HepG2 (cell line): Measurements from ENCODE around the gene PRPF4. TPM values are rescaled to one million over a fixed set of nuclear protein-coding genes. Genes with fewer than 3 reads are reported as not detected.

Source experiments
- ARID3A ChIP-seq: IDR thresholded peaks from 2 replicates; pipeline ENCODE4 v1.6.1; 2012; ENCODE audit warnings: low read depth, low read length, improper control_type of control experiment
- CERS6 ChIP-seq: sonication (generic); formaldehyde crosslinking; IDR thresholded peaks from 2 replicates; pipeline ENCODE4 v1.5.0; 2020; ENCODE audit warnings: missing genetic modification reagents
- CREM ChIP-seq, 2 experiments: sonication (generic) in 1 of 2; formaldehyde crosslinking in 1 of 2; IDR thresholded peaks; 2 replicates each; pipeline versions ENCODE4 v1.4.0 to v1.6.1; 2016 to 2020; ENCODE audit warnings: antibody characterized with exemption in 1 of 2, mild to moderate bottlenecking in 1 of 2, missing genetic modification reagents in 1 of 2
- CSRNP2 ChIP-seq: sonication (generic); formaldehyde crosslinking; conservative IDR thresholded peaks from 2 replicates; pipeline ENCODE4 v1.8.0; 2022; ENCODE audit warnings: low read depth, missing genetic modification reagents
- ETV5 ChIP-seq: IDR thresholded peaks from 2 replicates; pipeline ENCODE4 v1.6.1; 2018; ENCODE audit warnings: missing biosample characterization, missing genetic modification reagents, inconsistent platforms, borderline replicate concordance
- FOXP4 ChIP-seq: sonication (generic); formaldehyde crosslinking; IDR thresholded peaks from 2 replicates; pipeline ENCODE4 v1.4.0; 2020; ENCODE audit warnings: missing genetic modification reagents
- TBX2 ChIP-seq: sonication (generic); formaldehyde crosslinking; IDR thresholded peaks from 2 replicates; pipeline ENCODE4 v1.5.0; 2020; ENCODE audit warnings: missing genetic modification reagents, mild to moderate bottlenecking, borderline replicate concordance
- ZBED4 ChIP-seq: sonication (generic); formaldehyde crosslinking; IDR thresholded peaks from 2 replicates; pipeline ENCODE4 v1.4.0; 2020; ENCODE audit warnings: missing genetic modification reagents, borderline replicate concordance
- ZBTB39 ChIP-seq: sonication (generic); formaldehyde crosslinking; IDR thresholded peaks from 2 replicates; pipeline ENCODE4 v1.5.0; 2020; ENCODE audit warnings: missing genetic modification reagents
- ZNF644 ChIP-seq: IDR thresholded peaks from 2 replicates; pipeline ENCODE4 v1.6.1; 2016; ENCODE audit warnings: low read depth
- polyA plus RNA-seq, 8 experiments: library from polyadenylated mRNA; depleted of rRNA in 3 of 8; stranded (reverse) in 7 of 8; unstranded in 1 of 8; fragments of >200 nt; fragmentation: Illumina TruSeq in 4 of 8; extraction: Trizol in 4 of 8; gene quantifications; 2 replicates each; pipeline versions ENCODE4 v1.2.1 to v1.2.3, GENCODE V29; 2011 to 2016; ENCODE audit warnings: low read depth in 4 of 8, missing spikeins in 1 of 8, mixed read lengths in 1 of 8; ENCODE audit not compliant: insufficient read depth in 1 of 8
- total RNA-seq, 5 experiments: library from RNA; depleted of rRNA; stranded (reverse); fragments of >200 nt; fragmentation: Illumina TruSeq; extraction: Trizol; gene quantifications; 2 replicates each; pipeline ENCODE4 v1.2.3, GENCODE V29; 2016; ENCODE audit warnings: low read depth in 1 of 5
- TF ChIP-seq, protein P1 (sequence below): sonication (generic); formaldehyde crosslinking; conservative IDR thresholded peaks from 2 replicates; pipeline ENCODE4 v1.8.0; 2022; ENCODE audit warnings: mild to moderate bottlenecking, moderate library complexity, missing genetic modification reagents

PRPF4 gene
- total and polyA plus RNA-seq, 2 of the 13 experiments (the other 11 are each of a cell fraction or from before 2014, with no cell fraction given) = 10.3 to 49.0 TPM

DNA sequence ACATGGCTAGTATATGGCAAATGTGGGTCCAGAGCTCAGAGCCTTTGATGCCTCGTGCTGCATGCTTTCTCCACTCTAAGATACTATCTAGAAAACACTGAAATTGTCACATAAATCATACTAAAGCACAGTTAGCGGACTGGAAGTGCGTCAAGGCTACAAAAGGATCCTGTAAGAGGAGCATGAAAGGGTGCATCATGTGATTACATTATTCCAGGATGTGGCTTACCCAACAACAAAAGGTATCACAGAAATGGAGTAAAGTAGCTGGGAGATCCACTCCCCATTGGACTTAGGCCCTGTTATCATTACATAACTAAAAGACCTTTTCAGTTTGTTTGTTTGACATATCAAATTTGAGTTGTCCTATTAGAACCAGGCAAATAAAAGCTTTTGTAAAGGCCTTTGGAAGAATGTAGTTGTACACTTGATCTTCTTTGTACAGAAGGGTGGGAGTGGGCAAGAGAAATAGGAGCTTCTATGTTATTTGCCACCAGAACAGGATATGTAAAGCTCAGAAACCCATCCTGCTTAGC, 47.3 kb upstream of the PRPF4 start (continued):
- TF ChIP-seq, protein P1, sequence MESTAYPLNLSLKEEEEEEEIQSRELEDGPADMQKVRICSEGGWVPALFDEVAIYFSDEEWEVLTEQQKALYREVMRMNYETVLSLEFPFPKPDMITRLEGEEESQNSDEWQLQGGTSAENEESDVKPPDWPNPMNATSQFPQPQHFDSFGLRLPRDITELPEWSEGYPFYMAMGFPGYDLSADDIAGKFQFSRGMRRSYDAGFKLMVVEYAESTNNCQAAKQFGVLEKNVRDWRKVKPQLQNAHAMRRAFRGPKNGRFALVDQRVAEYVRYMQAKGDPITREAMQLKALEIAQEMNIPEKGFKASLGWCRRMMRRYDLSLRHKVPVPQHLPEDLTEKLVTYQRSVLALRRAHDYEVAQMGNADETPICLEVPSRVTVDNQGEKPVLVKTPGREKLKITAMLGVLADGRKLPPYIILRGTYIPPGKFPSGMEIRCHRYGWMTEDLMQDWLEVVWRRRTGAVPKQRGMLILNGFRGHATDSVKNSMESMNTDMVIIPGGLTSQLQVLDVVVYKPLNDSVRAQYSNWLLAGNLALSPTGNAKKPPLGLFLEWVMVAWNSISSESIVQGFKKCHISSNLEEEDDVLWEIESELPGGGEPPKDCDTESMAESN (CRISPR knock-in tag) = no peak
- TF ChIP-seq ZBED4 (CRISPR knock-in tag) = no peak
- peak; percentile 56; the same call in 1 of the 2 replicates for TF ChIP-seq ETV5 (CRISPR knock-in tag)
- TF ChIP-seq ARID3A = peak; percentile 45
- peak; percentile 68 for TF ChIP-seq CREM (IDR thresholded peaks at IDR 0.05)
- no peak for TF ChIP-seq CREM (CRISPR knock-in tag; IDR thresholded peaks at IDR 0.05)
- no peak for TF ChIP-seq CSRNP2 (CRISPR knock-in tag)
- peak; percentile 38; the same call in 1 of the 2 replicates for TF ChIP-seq ZNF644 (CRISPR knock-in tag)
- TF ChIP-seq CERS6 = no peak
- TF ChIP-seq ZBTB39 (CRISPR knock-in tag) = no peak
- peak; percentile 81 for TF ChIP-seq FOXP4 (CRISPR knock-in tag)
- TF ChIP-seq TBX2 = peak; percentile 21; the same call in 1 of the 2 replicates
